Stimulated activated CD4-positive, alpha-beta T cell treated with anti-CD3 and anti-CD28 coated beads, Interleukin-12 subunit alpha, Interleukin-12 subunit beta, amount 100 ng/mL, for 48 hours (primary cell): Measurements from ENCODE around the gene C9orf50.
"Not testable (repeated sequence)": the region's sequence is repeated elsewhere in the genome, so short reads cannot be mapped to it uniquely, and the experiment has no call there.

Source experiments
- DNase-seq, 3 donors: peaks; one replicate each; pipeline ENCODE4 v3.0.0-alpha.2; 2020; ENCODE audit warnings: low read depth in 2 of 3, low spot score in 1 of 3

C9orf50 gene

GRCh38 chr9:129620669-129621295 lies at the start of gene C9orf50:
TSS of gene C9orf50 (minus strand) at chr9:129621101. CDS start at chr9:129620574, 527 bp downstream.
- DNase-seq, result no peak

- no peak for DNase-seq
Observed at GRCh38 chr9:129669946-129670345, 49.0 kb upstream of the C9orf50 start.

GRCh38 chr9:129669141-129669718 lies 48.3 kb upstream of the C9orf50 start:
- no peak for DNase-seq

GRCh38 chr9:129667850-129668249 lies 46.9 kb upstream of the C9orf50 start:
- no peak for DNase-seq

DNA sequence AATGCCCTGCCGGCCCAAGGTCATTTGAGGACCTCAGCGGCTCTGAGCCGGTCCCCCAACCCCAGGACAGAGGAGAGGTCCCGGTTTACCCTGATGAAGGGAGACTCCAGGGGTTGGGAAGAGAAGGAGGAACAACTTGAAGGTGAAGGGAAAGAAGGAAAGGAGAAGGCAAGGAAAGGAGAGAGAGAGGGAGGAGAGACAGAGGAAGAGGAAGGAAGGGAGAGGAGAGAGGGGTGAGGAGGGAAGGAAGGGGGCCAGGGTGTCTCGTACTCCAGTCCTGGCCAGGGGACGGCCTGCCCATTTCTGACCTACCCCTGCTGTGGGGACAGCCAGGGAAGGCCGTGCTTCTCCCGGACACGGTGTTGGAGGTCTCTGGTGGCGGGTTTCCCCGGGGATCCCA lies 46.5 kb upstream of the C9orf50 start:
- no peak for DNase-seq

- DNase-seq, result no peak
Observed at GRCh38 chr9:129666575-129666974, 45.7 kb upstream of the C9orf50 start.

DNA sequence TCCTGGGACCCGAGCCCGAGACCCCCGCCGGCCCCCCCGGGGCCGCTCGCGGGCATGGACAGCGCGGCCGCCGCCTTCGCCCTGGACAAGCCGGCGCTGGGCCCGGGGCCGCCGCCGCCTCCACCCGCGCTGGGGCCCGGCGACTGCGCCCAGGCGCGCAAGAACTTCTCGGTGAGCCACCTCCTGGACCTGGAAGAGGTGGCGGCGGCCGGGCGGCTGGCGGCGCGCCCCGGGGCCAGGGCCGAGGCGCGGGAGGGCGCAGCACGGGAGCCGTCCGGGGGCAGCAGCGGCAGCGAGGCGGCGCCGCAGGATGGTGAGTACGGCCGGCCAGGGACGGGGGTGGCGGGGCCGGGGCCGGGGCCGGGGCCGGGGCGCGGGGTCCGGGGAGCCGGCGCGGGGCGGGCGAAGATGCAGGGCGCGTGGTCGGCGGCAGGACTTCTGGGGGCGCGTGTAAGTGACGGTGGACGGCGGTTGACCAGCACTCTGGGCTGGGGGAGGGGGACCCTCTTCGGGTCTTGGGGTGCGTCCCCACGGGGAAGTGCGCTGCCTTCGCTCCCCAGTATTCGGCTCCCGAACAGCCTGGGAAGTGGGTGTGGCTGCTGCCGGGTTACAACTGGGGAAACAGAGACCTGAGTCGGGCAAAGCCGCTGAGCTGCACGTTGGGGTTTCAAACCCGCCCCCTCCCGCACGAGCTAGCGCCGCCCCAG lies 45.1 kb upstream of the C9orf50 start:
- DNase-seq, result no peak

- peak in 1 of 3 donors; percentile 21 for DNase-seq
Observed at GRCh38 chr9:129665389-129665775, 44.5 kb upstream of the C9orf50 start, which contains the start of gene PRRX2. TSS of gene PRRX2 (plus strand) at chr9:129665647. CDS start at chr9:129665868, 221 bp downstream.

- no peak for DNase-seq
Observed at GRCh38 chr9:129664746-129665388, 44.0 kb upstream of the C9orf50 start.

GRCh38 chr9:129662239-129662638 lies 41.3 kb upstream of the C9orf50 start:
- DNase-seq, result not testable (repeated sequence)

DNA sequence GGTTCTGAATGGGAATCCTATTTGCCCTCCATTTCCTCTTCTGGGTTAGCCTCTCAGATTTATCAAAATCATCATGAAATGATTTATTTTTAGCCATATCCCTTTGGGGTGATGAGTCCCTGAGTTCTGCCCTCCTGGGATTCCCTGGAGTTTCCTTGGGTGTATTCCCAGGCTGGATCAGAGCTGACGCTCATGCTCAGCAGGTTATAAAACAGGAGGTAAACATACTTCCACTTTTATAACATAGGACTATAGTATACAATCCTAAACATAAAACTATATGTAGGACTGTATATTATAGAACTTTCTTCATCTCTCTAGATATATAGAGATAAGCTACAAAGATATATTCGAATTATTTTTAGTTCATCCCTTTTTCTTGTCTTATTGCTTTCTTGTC lies 40.1 kb upstream of the C9orf50 start:
- no peak for DNase-seq

GRCh38 chr9:129656795-129657390 lies 36.0 kb upstream of the C9orf50 start:
- no peak for DNase-seq

- no peak for DNase-seq
Observed at GRCh38 chr9:129655696-129656095, 34.8 kb upstream of the C9orf50 start.

- no peak for DNase-seq
Observed at GRCh38 chr9:129655154-129655553, 34.3 kb upstream of the C9orf50 start.

GRCh38 chr9:129654554-129655040 lies 33.7 kb upstream of the C9orf50 start:
- no peak for DNase-seq

GRCh38 chr9:129653823-129654553 lies 33.1 kb upstream of the C9orf50 start:
- no peak for DNase-seq

DNA sequence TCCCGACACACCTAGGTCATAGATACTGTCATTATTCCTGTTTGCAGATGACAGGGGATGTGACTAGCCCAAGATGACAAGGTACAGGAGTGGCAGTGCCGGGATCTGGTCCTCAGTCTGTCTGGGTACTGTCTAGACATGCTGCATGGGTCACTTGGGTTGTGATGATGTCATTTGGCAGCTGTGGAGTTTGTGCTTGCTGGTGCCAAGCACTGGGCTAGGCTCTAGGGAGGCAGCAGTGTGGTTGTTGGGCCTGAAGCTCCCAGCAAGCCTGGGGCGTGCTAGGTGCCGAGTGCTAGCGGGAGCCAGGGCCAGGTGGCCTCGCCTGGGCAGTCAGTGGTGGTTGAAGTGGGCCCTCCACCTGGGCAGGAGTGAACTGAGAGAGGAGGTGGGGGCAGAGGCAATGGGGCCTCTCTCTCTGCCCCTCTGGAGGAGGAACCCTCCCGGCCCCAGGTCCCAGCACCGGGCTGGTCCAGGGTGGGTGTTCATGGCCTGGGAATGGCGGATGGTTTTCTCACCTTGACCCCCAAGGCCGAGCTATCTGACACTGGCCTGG lies 29.9 kb upstream of the C9orf50 start:
- DNase-seq, result no peak

DNA sequence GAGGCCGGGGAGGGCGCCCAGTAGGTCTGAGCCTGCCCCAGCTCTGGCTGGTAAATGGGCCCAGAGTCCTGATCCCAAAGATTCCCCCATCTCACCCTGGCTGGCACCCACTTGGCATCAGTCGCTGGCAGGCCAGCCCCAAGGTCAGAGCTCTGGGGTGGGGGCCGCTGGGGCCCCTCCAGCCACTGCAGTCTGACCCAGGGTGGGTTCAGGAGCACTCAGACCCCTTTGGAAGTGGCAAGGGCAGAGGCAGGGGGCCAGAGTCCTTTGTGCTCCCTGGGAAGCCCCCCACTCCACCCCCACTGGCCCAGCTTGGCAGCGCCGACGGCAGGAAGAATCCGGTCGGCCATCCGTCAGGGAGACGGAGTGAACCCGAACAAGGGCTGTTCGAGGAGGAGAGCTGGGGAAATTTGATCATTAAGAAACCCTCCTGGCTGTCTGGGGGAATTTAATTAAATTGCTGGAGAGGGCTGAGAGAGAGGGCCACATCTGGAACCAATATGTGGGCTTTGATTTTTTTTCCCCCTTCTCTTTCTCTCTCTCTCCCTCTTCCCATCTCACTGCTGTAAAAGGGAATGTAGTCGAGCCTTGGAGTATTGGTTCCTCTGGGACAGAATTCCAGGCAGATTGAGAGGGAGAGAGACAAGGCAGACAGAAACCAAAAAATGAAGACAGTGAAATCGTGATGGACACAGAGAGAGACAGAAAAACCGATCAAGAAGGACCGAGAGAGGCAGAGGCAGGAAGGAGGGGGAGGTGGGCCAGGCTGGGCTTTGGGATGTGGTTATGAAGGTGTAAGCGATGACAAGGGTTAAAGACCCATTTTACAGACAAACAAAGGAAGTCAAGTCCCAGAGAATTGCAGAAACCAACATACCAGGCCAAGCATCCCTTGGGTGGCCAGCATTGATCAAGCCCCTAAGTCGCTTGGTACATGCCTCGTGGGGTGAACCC lies 29.1 kb upstream of the C9orf50 start:
- no peak for DNase-seq

DNA sequence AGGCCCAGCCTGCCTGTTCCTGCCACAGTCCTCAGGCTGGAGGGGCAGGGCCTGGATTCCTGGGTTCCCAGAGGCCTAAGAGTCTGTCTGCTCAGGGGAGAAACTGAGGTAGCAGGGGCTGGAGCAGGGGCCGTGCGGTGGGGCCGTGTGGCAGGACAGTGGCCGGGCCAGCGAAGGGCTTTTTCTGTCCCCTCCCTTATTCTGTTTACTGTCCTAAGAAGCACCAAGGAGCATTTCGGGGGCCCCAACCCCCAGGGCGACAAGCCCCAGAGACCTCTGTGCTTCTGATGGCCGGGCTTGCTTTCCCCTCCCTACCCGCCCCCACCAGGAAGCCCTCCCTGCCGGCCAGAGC lies 27.8 kb upstream of the C9orf50 start:
- DNase-seq, result no peak
